ENCODE data around the gene NUDT16L1. TPM values are rescaled to one million over a fixed set of nuclear protein-coding genes. Genes with fewer than 3 reads are reported as not detected.

The NUDT16L1 gene
- total and polyA plus RNA-seq, 9 of the 15 experiments (the other 6 are each of a cell fraction or from before 2014, with no cell fraction given): 1.4 to 37.6 (median 13.7) TPM

DNA sequence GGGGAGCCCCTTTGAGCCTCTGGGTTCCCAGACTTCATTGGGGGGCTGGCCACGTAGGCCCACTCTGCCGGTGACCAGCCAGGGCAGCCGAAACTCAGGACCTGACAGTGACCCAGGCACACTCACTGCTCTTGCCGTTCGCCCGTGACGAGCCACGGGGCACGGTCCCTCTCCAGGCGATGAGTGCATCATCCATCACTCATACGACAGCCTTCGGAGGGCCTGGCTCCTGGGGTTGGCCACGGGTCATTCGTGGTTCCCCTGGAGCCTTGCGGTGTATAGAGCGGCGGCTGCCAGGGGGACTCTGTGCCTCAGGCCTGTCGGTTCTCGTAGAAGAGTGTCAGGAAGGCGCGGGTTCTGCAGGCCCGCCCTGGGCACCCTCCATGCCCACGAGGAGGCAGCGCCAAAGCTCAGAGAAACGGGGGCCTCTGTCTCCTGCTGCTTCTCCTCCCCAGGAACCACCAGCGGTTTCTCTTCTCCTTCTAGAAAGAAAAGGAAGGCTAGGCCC is 11.2 kb upstream of the NUDT16L1 start:
- no peak overlapping the region for H3K4me3 ChIP-seq
- in situ Hi-C loops (cut with MboI): no loop called here
- TF ChIP-seq, protein P1, sequence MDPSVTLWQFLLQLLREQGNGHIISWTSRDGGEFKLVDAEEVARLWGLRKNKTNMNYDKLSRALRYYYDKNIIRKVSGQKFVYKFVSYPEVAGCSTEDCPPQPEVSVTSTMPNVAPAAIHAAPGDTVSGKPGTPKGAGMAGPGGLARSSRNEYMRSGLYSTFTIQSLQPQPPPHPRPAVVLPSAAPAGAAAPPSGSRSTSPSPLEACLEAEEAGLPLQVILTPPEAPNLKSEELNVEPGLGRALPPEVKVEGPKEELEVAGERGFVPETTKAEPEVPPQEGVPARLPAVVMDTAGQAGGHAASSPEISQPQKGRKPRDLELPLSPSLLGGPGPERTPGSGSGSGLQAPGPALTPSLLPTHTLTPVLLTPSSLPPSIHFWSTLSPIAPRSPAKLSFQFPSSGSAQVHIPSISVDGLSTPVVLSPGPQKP (CRISPR knock-in tag; IDR thresholded peaks at IDR 0.05): no peak
- TF ChIP-seq MAFG (tag; conservative IDR thresholded peaks at IDR 0.05) (no peak), NBN (IDR thresholded peaks at IDR 0.05; ENCODE audit: low read depth) (no peak), ETV5 (CRISPR knock-in tag; IDR thresholded peaks at IDR 0.05; ENCODE audit: low read depth) (no peak), EGR1 (conservative IDR thresholded peaks at IDR 0.05) (no peak), FOXA3 (CRISPR knock-in tag; conservative IDR thresholded peaks at IDR 0.05 in 1 of 2, IDR thresholded peaks at IDR 0.05 in 1 of 2) (no peak), ZBTB9 (CRISPR knock-in tag; IDR thresholded peaks at IDR 0.05) (no peak), SMAD1 (IDR thresholded peaks at IDR 0.05; ENCODE audit: low read depth, low read length, partially characterized antibody) (no peak), RHOXF2B (CRISPR knock-in tag; conservative IDR thresholded peaks at IDR 0.05) (no peak)
- TF ChIP-seq, protein P2, sequence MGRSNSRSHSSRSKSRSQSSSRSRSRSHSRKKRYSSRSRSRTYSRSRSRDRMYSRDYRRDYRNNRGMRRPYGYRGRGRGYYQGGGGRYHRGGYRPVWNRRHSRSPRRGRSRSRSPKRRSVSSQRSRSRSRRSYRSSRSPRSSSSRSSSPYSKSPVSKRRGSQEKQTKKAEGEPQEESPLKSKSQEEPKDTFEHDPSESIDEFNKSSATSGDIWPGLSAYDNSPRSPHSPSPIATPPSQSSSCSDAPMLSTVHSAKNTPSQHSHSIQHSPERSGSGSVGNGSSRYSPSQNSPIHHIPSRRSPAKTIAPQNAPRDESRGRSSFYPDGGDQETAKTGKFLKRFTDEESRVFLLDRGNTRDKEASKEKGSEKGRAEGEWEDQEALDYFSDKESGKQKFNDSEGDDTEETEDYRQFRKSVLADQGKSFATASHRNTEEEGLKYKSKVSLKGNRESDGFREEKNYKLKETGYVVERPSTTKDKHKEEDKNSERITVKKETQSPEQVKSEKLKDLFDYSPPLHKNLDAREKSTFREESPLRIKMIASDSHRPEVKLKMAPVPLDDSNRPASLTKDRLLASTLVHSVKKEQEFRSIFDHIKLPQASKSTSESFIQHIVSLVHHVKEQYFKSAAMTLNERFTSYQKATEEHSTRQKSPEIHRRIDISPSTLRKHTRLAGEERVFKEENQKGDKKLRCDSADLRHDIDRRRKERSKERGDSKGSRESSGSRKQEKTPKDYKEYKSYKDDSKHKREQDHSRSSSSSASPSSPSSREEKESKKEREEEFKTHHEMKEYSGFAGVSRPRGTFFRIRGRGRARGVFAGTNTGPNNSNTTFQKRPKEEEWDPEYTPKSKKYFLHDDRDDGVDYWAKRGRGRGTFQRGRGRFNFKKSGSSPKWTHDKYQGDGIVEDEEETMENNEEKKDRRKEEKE (IDR thresholded peaks at IDR 0.05; ENCODE audit: borderline replicate concordance in 1 of 2, control insufficient read depth in 1 of 2, low read depth in 2 of 2, low read length in 1 of 2): no peak

More for the DNA sequence above, 11.2 kb upstream of the NUDT16L1 start:
- Histone ChIP-seq H4K20me1 (replicated peaks; ENCODE audit: control insufficient read depth, insufficient read depth, low read length) (no peaks in the 10 kb centered on the region), H2AFZ (ENCODE audit: low read depth, low read length) (no peak overlapping the region), H3K27ac (ENCODE audit: extremely low read depth, low read depth, low read length) (no peak overlapping the region), H3K79me2 (ENCODE audit: control insufficient read depth, insufficient read depth, low read length) (no peaks in the 10 kb centered on the region), H3K4me1 (replicated peaks in 1 of 2; ENCODE audit: control insufficient read depth in 2 of 2, insufficient read depth in 2 of 2, low read length in 2 of 2) (peaks cover 0 to 58% of the 10 kb centered on the region in 2 experiments; a peak in 2 of 5 replicates), H3K27me3 (ENCODE audit: control insufficient read depth in 2 of 2, insufficient read depth in 2 of 2, low read length in 2 of 2) (no peaks in the 10 kb centered on the region), H3K9me1 (ENCODE audit: control insufficient read depth, insufficient read depth, low read length) (no peaks in the 10 kb centered on the region), H3K36me3 (ENCODE audit: control insufficient read depth, insufficient read depth, low read length) (peaks cover 50% of the 10 kb centered on the region; the same call in 2 of the 3 replicates), H3K9ac (ENCODE audit: insufficient read depth in 1 of 2, low read depth in 2 of 2, low read length in 2 of 2) (no peak overlapping the region; a peak in 1 of 4 replicates), H3K4me2 (ENCODE audit: insufficient read depth, low read length) (no peak overlapping the region), H3K9me3 (replicated peaks; ENCODE audit: control insufficient read depth, insufficient read depth, low read depth, low read length) (no peaks in the 10 kb centered on the region)
- WGBS (ENCODE audit: insufficient coverage, low coverage, missing lambda C conversion rate): 94% methylated on average over 21 of the region's 26 CpGs
- FAIRE-seq: no peak
- intact Hi-C loops (cut with micrococcal nuclease): no loop called here
- no peak for DNase-seq (ENCODE audit: extremely low read depth in 1 of 4, low spot score in 3 of 4)
- ATAC-seq: no peak
- BruUV-seq (replicated peaks): no TSS peak
- ChIA-PET CTCF (ENCODE audit: low intra/inter-chr PET ratio) (no interaction called here), POLR2A (interaction anchor here (1.0 kb wide), 1 partner anchor 13 kb away, joined by 3 read pairs; no protein-coding TSS in a partner anchor)
